Hematopoietic multipotent progenitor cell treated with erythropoietin and hydrocortisone succinate and interleukin-3 and kit ligand, for 8 days (in vitro differentiated cells): ENCODE data around the gene KDM2B.
"Not testable (repeated sequence)": the region's sequence is repeated elsewhere in the genome, so short reads cannot be mapped to it uniquely, and the experiment has no call there.

Source experiments
- DNase-seq: peaks from one replicate; pipeline ENCODE4 v3.0.0-alpha.2; 2015

KDM2B gene

GRCh38 chr12:121423682-121424623, 156.9 kb downstream of the KDM2B start:
- no peak for DNase-seq

- DNase-seq = no peak
These were observed 157.6 kb downstream of the KDM2B start for GRCh38 chr12:121423253-121423652.

- no peak for DNase-seq
These were observed 160.7 kb downstream of the KDM2B start for GRCh38 chr12:121420109-121420508.

DNA sequence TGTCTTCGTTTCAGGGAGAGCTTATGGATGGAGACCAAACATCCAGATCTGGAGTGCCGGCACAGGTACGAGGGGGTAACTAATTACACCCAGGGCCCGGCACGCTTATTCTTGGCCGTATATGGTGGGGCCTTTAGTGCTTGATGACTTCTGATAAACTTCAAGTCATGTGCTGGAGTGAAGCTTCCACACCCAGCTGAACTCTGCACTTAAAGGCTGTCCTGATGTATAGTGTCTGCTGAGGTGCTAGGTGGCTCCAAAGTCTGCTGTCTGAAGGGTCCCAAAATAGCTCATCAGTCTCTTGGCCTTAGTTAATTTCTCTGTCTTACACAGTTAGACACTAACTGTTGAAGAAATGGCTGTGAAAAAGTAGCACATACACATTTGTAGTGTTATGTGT, 163.0 kb downstream of the KDM2B start:
- no peak for DNase-seq

GRCh38 chr12:121413917-121414316, 166.9 kb downstream of the KDM2B start:
- no peak for DNase-seq

DNA sequence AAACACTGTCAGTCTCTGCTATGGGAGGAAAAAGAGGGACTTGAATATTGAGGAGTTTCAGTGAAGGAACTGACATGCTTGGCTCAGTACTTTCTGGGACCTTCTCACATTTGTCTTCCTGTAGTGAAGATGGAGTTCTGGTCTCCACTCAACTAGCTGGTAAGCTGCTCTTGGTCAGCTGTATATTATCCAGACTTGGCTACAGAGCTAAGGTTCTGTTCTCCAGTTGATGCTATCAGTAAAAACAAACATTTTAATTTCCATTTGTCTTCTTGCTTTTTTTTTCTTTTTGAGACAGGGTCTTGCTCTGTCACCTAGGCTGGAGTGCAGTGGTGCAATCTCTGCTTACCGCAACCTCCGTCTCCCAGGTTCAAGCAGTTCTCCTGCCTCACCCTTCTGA, 175.6 kb downstream of the KDM2B start:
- DNase-seq = no peak

- peak; percentile 26 for DNase-seq
These were observed 176.1 kb downstream of the KDM2B start for GRCh38 chr12:121404734-121405133.

- DNase-seq = no peak
These were observed 177.1 kb downstream of the KDM2B start for GRCh38 chr12:121403721-121404120.

GRCh38 chr12:121400332-121401139, 180.3 kb downstream of the KDM2B start:
- peak; percentile 46 for DNase-seq

DNA sequence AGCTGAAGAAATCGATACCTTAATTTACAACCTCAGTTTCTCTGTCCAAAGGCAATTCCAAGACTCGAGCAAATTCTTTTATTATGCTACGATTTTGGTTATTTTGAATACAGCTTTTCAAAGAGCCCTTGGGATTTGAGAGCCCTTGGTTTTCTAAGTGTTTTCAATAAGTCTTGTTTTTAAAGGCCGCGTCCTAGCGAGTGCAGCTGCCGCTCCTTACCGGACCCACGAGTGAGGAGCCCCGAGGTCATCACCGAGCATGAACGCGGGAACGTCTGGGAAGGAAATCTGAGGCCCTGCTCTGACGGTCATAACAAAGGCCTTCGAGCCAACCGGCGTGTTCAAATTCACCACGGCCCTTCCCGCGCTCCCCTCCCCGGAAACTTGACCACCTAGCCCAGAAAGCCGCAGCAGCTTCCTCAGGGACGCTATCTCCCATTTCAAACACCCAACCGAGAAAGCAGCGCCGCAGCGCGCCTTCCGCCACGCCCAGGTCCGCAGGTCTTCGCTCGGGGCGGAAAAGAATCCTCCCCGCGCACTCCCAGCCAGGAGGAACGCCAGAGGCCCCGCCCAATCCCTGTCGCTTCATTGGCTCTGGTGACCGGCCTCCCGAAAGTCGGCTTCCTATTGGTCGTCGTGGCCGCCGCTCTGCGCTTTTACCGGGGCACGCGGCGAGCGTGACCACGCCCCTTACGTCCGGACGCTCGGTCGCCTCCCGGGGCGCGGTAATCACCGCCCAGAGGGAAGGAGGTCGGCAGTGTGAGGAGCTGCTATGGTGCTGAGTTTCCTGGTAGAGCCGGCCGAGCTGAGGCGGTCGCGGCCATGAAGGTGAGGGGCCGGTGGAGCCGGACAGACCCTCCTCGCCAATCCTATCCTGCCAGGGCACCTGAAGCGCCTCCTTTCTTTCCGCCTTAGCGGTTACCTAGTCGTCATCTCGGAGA, 181.2 kb downstream of the KDM2B start, which contains the start of gene RNF34:
Gene RNF34, plus strand, starts transcription at position 728 of the 941 bp plus-strand sequence. Its CDS starts 95 bp downstream, at position 823.
- DNase-seq = peak; percentile 99

DNA sequence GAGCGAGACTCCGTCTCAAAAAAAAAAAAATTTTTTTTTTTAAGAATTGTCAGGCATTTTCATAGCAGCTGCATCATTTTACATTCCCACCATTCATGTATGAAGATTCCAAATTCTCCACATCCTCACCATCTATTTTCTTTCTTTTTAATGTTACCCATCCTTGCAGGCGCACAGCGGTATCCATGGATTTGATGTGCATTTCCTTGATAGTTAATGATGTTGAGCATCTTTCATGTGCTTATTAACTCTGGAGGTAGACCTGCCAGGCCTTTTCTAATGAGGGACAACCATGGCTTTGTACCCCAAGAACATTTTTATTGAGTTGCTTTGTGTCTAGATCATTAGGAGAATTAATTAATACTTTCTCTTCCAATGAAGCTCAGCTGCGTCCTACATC, 182.5 kb downstream of the KDM2B start:
- no peak for DNase-seq

GRCh38 chr12:121397521-121397920, 183.3 kb downstream of the KDM2B start:
- DNase-seq = no peak

DNA sequence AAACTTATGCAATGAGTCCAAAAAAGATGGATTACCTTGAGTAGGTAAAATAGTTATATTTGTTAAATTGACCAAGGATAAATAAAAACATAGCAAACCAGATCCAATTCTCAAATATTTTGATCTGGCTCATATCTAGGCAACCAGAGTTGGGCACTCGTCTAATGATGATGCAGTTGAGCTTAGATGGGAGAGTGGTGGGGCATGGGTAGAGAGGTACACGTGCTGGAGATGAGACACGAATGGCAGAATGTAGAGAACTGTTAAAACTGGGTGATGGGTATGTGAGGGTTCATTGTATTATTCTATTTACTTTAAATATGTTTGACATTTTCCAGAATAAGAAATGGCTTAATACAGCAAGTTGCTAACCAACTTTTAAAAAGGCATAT, 188.5 kb downstream of the KDM2B start:
- DNase-seq = no peak

- peak; percentile 73 for DNase-seq
These were observed 189.1 kb downstream of the KDM2B start for GRCh38 chr12:121391619-121392324.

- no peak for DNase-seq
These were observed 190.0 kb downstream of the KDM2B start for GRCh38 chr12:121390856-121391255.

DNA sequence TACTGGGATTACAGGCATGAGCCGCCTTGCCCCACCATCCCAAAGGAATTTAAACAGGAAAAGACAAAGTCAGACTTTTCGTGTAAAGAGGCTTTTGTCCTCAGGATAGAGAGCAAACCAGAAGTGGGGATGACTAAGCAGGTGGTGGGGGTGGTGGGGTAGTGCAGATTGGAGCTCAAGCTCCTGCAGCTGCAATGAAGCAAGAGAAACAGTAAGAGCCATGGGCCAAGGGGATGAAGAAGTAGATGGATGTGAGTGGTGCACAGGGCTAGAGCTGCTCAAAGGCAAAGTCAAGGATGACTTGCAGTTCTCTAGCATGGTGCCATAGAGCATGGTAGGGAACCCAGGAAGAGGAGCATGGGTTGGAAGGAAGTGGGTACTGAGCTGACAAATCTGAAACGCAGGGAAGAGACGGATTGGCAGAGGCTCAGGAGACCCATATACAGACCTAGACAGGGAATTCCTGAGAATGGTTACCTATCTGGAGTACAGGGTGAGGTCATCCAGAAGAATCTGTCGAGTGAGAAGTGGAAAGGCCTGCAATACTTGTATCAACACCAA, 192.3 kb downstream of the KDM2B start:
- no peak for DNase-seq

DNA sequence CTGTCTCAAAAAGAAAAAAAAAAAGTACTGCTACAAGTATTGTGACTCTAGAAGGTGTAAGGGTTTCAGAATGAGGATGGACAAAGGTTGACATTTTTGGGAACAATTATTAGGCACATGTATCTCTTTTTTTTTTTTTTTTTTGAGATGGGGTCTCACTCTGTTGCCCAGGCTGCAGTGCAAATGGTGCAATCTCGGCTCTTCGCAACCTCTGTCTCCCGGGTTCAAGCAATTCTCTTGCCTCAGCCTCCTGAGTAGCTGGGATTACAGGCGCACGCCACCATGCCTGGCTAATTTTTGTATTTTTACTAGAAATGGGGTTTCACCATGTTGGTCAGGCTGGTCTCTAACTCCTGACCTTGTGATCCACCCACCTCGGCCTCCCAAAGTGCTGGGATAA, 195.9 kb downstream of the KDM2B start:
- not testable (repeated sequence) for DNase-seq

DNA sequence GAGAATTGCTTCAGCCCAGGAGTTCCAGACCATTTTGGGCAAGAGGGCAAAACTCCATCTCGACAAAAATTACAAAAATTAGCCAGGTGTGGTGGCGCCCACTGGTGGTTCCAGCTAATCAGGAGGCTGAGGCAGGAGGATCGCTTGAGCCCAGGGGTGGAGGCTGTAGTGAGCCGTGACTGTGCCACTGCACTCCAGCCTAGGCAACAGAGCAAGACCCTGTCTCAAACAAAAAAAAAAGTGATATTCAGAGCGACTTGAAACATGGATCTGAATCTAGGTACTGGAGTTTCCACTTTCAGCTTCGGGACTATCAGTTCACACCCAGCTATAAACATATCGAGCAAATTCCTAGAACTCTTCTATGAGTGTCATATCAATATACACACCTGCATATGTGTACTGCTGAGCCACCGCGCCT, 197.2 kb downstream of the KDM2B start:
- DNase-seq = no peak

GRCh38 chr12:121379945-121380344, 200.9 kb downstream of the KDM2B start:
- DNase-seq = no peak
